ENCODE data around the gene NUDT8.
"Not testable (repeated sequence)": the region's sequence is repeated elsewhere in the genome, so short reads cannot be mapped to it uniquely, and the experiment has no call there.

NUDT8 gene

GRCh38 chr11:67606093-67606491 lies 23.6 kb downstream of the NUDT8 start:
- DNase-seq (ENCODE audit: low read depth), result no peak
- TF ChIP-seq CTCF (IDR thresholded peaks at IDR 0.05; ENCODE audit: control insufficient read depth, insufficient read depth, low read depth, low read length, missing control alignments), result no peak
- H3K4me3 ChIP-seq (ENCODE audit: control insufficient read depth, low read depth, low read length), result peak overlapping the region; percentile 98

- no peak overlapping the region for H3K4me3 ChIP-seq (ENCODE audit: control insufficient read depth, low read depth, low read length)
- no peak for DNase-seq (ENCODE audit: low read depth)
- no peak for TF ChIP-seq CTCF (IDR thresholded peaks at IDR 0.05; ENCODE audit: control insufficient read depth, insufficient read depth, low read depth, low read length, missing control alignments)
Measured at GRCh38 chr11:67605231-67606011, 24.3 kb downstream of the NUDT8 start.

GRCh38 chr11:67604815-67605214 lies 24.9 kb downstream of the NUDT8 start:
- DNase-seq (ENCODE audit: low read depth), result no peak
- TF ChIP-seq CTCF (IDR thresholded peaks at IDR 0.05; ENCODE audit: control insufficient read depth, insufficient read depth, low read depth, low read length, missing control alignments), result no peak
- no peak overlapping the region for H3K4me3 ChIP-seq (ENCODE audit: control insufficient read depth, low read depth, low read length)

GRCh38 chr11:67604119-67604518 lies 25.6 kb downstream of the NUDT8 start:
- DNase-seq (ENCODE audit: low read depth), result not testable (repeated sequence)

GRCh38 chr11:67601098-67601497 lies 28.6 kb downstream of the NUDT8 start:
- H3K4me3 ChIP-seq (ENCODE audit: control insufficient read depth, low read depth, low read length), result no peak overlapping the region
- no peak for DNase-seq (ENCODE audit: low read depth)
- no peak for TF ChIP-seq CTCF (IDR thresholded peaks at IDR 0.05; ENCODE audit: control insufficient read depth, insufficient read depth, low read depth, low read length, missing control alignments)

More at GRCh38 chr11:67604119-67604518, 25.6 kb downstream of the NUDT8 start:
- not testable (repeated sequence) for H3K4me3 ChIP-seq (ENCODE audit: control insufficient read depth, low read depth, low read length)

- H3K4me3 ChIP-seq (ENCODE audit: control insufficient read depth, low read depth, low read length), result no peak overlapping the region
- no peak for TF ChIP-seq CTCF (IDR thresholded peaks at IDR 0.05; ENCODE audit: control insufficient read depth, insufficient read depth, low read depth, low read length, missing control alignments)
- no peak for DNase-seq (ENCODE audit: low read depth)
Measured at GRCh38 chr11:67600324-67601029, 29.3 kb downstream of the NUDT8 start.

- no peak overlapping the region for H3K4me3 ChIP-seq (ENCODE audit: control insufficient read depth, low read depth, low read length)
- no peak for DNase-seq (ENCODE audit: low read depth)
- TF ChIP-seq CTCF (IDR thresholded peaks at IDR 0.05; ENCODE audit: control insufficient read depth, insufficient read depth, low read depth, low read length, missing control alignments), result no peak
Measured at GRCh38 chr11:67599149-67599548, 30.6 kb downstream of the NUDT8 start.

- H3K4me3 ChIP-seq (ENCODE audit: control insufficient read depth, low read depth, low read length); DNase-seq (ENCODE audit: low read depth): not testable (repeated sequence)
Measured at GRCh38 chr11:67597963-67598362, 31.8 kb downstream of the NUDT8 start.

- not testable (repeated sequence) for H3K4me3 ChIP-seq (ENCODE audit: control insufficient read depth, low read depth, low read length); DNase-seq (ENCODE audit: low read depth)
Measured at GRCh38 chr11:67597458-67597857, 32.3 kb downstream of the NUDT8 start.

All from AG09309 (cell line).